Measurements from ENCODE around the gene PCSK9.

PCSK9 gene

GRCh38 chr1:55039342-55040082 is at the start of gene PCSK9:
Gene PCSK9, plus strand, starts transcription at chr1:55039548. Its CDS starts 290 bp downstream, at chr1:55039838.
- H3K4me3 ChIP-seq (ENCODE audit: low read length): peak within 1 kb of the TSS; percentile 79

DNA sequence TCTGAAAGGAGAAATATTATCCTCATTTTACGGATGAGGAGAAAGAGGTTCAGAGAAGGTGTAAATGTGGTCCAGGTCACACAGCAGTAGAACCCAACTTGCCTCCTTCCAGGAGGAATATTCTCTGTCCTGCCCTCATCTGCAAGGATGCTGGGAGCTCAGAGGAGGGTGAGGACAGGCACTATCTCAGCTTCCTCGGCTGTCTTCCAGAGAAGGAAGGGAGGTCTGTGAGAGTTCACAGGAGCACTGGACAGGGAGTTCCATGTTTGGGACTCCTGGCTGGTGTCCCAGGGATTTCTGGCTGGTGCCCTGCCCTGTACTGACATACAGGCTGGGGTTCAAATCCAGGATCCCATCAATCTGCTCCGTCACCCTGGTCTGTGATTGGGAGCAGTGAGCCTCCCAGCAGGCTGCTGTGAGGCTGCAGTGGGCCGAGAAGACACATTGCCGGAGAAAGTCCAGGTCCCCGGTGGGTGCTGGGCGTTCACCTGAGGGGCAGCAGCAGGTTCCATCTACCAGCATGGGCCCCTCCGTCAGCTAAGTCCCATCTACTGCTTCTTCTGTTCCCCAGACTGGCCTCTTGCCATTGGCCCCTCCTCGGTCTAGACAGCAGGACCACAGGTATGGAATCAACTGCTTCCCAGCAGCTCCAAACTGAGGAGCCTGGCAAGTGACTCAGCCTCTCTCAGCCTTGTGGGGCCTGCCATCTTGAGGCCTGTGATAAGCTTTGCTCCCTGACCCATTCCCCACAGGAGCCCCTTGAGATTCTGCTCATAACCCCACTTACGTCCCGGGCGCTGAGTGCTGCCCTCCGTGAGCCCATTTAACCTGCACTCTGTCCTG is 49.2 kb upstream of the PCSK9 start:
- Histone ChIP-seq H3K9me3 (ENCODE audit: control insufficient read depth, low read length) (no peaks in the 10 kb centered on the region), H3K36me3 (ENCODE audit: control insufficient read depth, insufficient read depth, low read length, severe bottlenecking) (no peaks in the 10 kb centered on the region), H3K27me3 (replicated peaks; ENCODE audit: control insufficient read depth, insufficient read depth, low read length) (peaks cover 2% of the 10 kb centered on the region), H3K9ac (ENCODE audit: low read length) (no peak overlapping the region), H3K4me3 (ENCODE audit: low read length) (no peak overlapping the region), H3K4me1 (ENCODE audit: control insufficient read depth, insufficient read depth, low read length) (no peaks in the 10 kb centered on the region)
- no peak for DNase-seq (ENCODE audit: low read depth)

More at GRCh38 chr1:55039342-55040082, at the start of gene PCSK9:
- H3K4me1 ChIP-seq (ENCODE audit: control insufficient read depth, insufficient read depth, low read length): peaks cover 17% of the 10 kb centered on the region
- H3K9ac ChIP-seq (ENCODE audit: low read length): peak within 1 kb of the TSS; percentile 73
- peak; percentile 56 for DNase-seq (ENCODE audit: low read depth)
- peaks cover 6% of the 10 kb centered on the region for H3K36me3 ChIP-seq (ENCODE audit: control insufficient read depth, insufficient read depth, low read length, severe bottlenecking)
- no peaks in the 10 kb centered on the region for H3K9me3 ChIP-seq (ENCODE audit: control insufficient read depth, low read length)
- H3K27me3 ChIP-seq (replicated peaks; ENCODE audit: control insufficient read depth, insufficient read depth, low read length): peaks cover 39% of the 10 kb centered on the region

DNA sequence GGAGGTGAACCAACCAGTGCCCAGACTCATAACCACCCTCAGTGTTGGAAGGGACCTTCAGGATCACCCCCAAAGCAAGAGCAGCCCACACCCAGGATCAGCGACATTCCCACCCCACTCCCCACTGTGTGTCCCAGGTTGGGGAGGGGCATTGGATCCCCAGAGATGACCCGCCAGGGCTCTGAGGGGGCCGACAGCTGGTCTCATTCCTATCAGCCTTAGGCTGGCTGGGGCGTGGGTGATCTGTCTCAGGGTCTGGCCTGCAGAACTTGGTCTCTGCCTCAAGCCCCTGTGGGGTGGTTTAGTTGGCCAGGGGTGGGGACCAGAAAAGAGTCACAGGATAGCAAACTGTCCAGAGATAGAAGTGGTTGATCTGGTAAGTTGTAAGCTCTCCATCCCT is 48.4 kb upstream of the PCSK9 start:
- H3K9me3 ChIP-seq (ENCODE audit: control insufficient read depth, low read length): no peaks in the 10 kb centered on the region
- H3K9ac ChIP-seq (ENCODE audit: low read length): no peak overlapping the region
- no peaks in the 10 kb centered on the region for H3K4me1 ChIP-seq (ENCODE audit: control insufficient read depth, insufficient read depth, low read length)
- no peak for DNase-seq (ENCODE audit: low read depth)
- no peak overlapping the region for H3K4me3 ChIP-seq (ENCODE audit: low read length)
- H3K27me3 ChIP-seq (replicated peaks; ENCODE audit: control insufficient read depth, insufficient read depth, low read length): peaks cover 8% of the 10 kb centered on the region
- no peaks in the 10 kb centered on the region for H3K36me3 ChIP-seq (ENCODE audit: control insufficient read depth, insufficient read depth, low read length, severe bottlenecking)

DNA sequence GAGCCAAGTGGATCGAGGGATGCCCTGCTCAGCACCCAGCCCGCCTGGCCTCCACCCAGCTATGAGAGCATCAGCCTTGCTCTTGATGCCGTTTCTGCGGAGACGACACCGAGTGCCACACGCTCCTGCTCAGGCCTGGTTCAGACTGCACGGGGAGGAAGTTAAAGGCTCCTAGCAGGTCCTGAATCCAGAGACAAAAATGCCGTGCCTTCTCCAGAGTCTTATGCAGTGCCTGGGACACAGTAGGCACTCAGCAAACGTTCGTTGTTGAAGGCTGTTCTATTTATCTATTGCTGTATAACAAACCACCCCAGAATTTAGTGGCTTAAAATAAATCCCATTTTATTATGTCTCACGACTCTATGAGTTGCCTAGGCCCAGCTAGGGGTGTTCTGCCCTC is 47.4 kb upstream of the PCSK9 start:
- H3K9ac ChIP-seq (ENCODE audit: low read length): no peak overlapping the region
- H3K4me3 ChIP-seq (ENCODE audit: low read length): no peak overlapping the region
- no peaks in the 10 kb centered on the region for H3K4me1 ChIP-seq (ENCODE audit: control insufficient read depth, insufficient read depth, low read length)
- peaks cover 14% of the 10 kb centered on the region for H3K27me3 ChIP-seq (replicated peaks; ENCODE audit: control insufficient read depth, insufficient read depth, low read length)
- DNase-seq (ENCODE audit: low read depth): no peak
- H3K9me3 ChIP-seq (ENCODE audit: control insufficient read depth, low read length): no peaks in the 10 kb centered on the region
- no peaks in the 10 kb centered on the region for H3K36me3 ChIP-seq (ENCODE audit: control insufficient read depth, insufficient read depth, low read length, severe bottlenecking)

- H3K27me3 ChIP-seq (replicated peaks; ENCODE audit: control insufficient read depth, insufficient read depth, low read length): peaks cover 17% of the 10 kb centered on the region
Observed at GRCh38 chr1:54993140-54993539, 46.2 kb upstream of the PCSK9 start.

GRCh38 chr1:54994355-54994990 is 44.9 kb upstream of the PCSK9 start:
- no peak for DNase-seq (ENCODE audit: low read depth)
- Histone ChIP-seq H3K4me1 (ENCODE audit: control insufficient read depth, insufficient read depth, low read length) (no peaks in the 10 kb centered on the region), H3K9ac (ENCODE audit: low read length) (no peak overlapping the region), H3K9me3 (ENCODE audit: control insufficient read depth, low read length) (no peaks in the 10 kb centered on the region), H3K27me3 (replicated peaks; ENCODE audit: control insufficient read depth, insufficient read depth, low read length) (peaks cover 18% of the 10 kb centered on the region), H3K36me3 (ENCODE audit: control insufficient read depth, insufficient read depth, low read length, severe bottlenecking) (no peaks in the 10 kb centered on the region), H3K4me3 (ENCODE audit: low read length) (no peak overlapping the region)

More at GRCh38 chr1:54993140-54993539, 46.2 kb upstream of the PCSK9 start:
- H3K4me3 ChIP-seq (ENCODE audit: low read length): no peak overlapping the region
- no peak for DNase-seq (ENCODE audit: low read depth)
- no peaks in the 10 kb centered on the region for H3K4me1 ChIP-seq (ENCODE audit: control insufficient read depth, insufficient read depth, low read length)
- no peaks in the 10 kb centered on the region for H3K36me3 ChIP-seq (ENCODE audit: control insufficient read depth, insufficient read depth, low read length, severe bottlenecking)
- no peaks in the 10 kb centered on the region for H3K9me3 ChIP-seq (ENCODE audit: control insufficient read depth, low read length)
- H3K9ac ChIP-seq (ENCODE audit: low read length): no peak overlapping the region

DNA sequence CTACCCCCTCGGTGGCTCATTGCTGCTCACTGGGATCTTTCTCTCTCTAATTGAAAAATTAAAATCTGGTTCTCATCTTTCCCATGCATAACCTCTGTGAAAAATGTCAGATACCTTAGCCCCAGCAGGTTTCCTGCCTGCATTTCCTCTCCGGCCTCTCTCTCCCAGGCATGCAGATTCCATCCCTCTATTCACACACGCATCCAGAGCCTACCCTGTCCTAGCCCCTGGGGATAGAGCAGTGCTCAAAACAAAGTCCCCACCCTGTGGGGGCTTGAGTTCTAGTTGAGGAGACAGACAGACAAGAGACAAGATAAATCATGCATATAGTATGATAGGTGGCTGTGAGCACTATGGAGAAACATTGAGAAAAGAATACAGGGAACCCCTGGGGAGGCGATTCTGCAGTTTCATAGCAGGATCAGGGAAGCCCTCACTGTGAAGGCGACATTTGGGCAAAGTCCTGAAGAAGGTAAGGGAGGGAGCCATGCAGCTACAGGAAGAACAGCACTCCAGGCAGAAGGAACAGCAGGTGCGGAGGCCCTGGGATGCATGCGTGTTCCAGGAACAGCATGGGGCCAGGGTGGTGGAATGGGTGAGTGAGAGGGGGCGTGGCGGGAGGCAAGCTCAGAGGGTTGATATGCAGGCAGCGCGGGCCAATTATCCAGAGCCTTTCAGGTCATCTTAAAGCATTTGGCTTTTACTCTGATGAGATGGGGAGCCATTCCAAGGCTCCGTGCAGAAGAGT is 44.2 kb upstream of the PCSK9 start:
- no peak overlapping the region for H3K9ac ChIP-seq (ENCODE audit: low read length)
- no peaks in the 10 kb centered on the region for H3K9me3 ChIP-seq (ENCODE audit: control insufficient read depth, low read length)
- H3K4me3 ChIP-seq (ENCODE audit: low read length): no peak overlapping the region
- H3K36me3 ChIP-seq (ENCODE audit: control insufficient read depth, insufficient read depth, low read length, severe bottlenecking): no peaks in the 10 kb centered on the region
- DNase-seq (ENCODE audit: low read depth): no peak
- H3K27me3 ChIP-seq (replicated peaks; ENCODE audit: control insufficient read depth, insufficient read depth, low read length): peaks cover 25% of the 10 kb centered on the region
- no peaks in the 10 kb centered on the region for H3K4me1 ChIP-seq (ENCODE audit: control insufficient read depth, insufficient read depth, low read length)

GRCh38 chr1:54995835-54996234 is 43.5 kb upstream of the PCSK9 start:
- no peak for DNase-seq (ENCODE audit: low read depth)
- H3K9ac ChIP-seq (ENCODE audit: low read length): no peak overlapping the region
- H3K27me3 ChIP-seq (replicated peaks; ENCODE audit: control insufficient read depth, insufficient read depth, low read length): peaks cover 26% of the 10 kb centered on the region

DNA sequence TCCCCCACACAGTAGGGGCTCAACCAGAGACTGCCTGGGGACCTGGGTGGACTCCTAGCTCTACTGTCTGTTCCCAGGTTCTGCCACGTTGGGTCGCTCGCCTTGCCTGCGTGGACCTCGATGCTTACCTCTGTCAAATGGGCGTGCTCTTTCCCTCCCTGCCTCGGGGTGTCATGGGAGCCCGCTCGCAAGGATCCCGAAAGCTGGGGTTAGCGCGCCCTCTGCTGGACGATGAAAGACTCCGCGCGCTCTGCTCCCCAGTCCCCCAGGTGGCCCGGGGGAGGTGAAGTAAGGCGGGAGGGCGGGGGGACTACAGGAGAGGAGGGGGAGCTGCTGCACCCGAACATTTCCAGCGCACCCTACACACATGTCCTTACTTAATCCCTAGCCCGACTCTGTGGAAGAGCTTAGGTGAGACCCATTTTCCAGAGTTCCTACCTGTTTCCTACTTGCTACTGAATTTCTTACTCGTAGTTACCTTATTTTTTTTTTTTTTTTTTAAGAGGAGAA is 42.9 kb upstream of the PCSK9 start:
- Histone ChIP-seq H3K4me3 (ENCODE audit: low read length) (no peak overlapping the region), H3K4me1 (ENCODE audit: control insufficient read depth, insufficient read depth, low read length) (no peaks in the 10 kb centered on the region), H3K9me3 (ENCODE audit: control insufficient read depth, low read length) (no peaks in the 10 kb centered on the region), H3K36me3 (ENCODE audit: control insufficient read depth, insufficient read depth, low read length, severe bottlenecking) (no peaks in the 10 kb centered on the region), H3K27me3 (replicated peaks; ENCODE audit: control insufficient read depth, insufficient read depth, low read length) (peaks cover 26% of the 10 kb centered on the region), H3K9ac (ENCODE audit: low read length) (no peak overlapping the region)
- peak; percentile 84 for DNase-seq (ENCODE audit: low read depth)

More at GRCh38 chr1:54995835-54996234, 43.5 kb upstream of the PCSK9 start:
- no peak overlapping the region for H3K4me3 ChIP-seq (ENCODE audit: low read length)
- H3K4me1 ChIP-seq (ENCODE audit: control insufficient read depth, insufficient read depth, low read length): no peaks in the 10 kb centered on the region
- no peaks in the 10 kb centered on the region for H3K9me3 ChIP-seq (ENCODE audit: control insufficient read depth, low read length)
- H3K36me3 ChIP-seq (ENCODE audit: control insufficient read depth, insufficient read depth, low read length, severe bottlenecking): no peaks in the 10 kb centered on the region

DNA sequence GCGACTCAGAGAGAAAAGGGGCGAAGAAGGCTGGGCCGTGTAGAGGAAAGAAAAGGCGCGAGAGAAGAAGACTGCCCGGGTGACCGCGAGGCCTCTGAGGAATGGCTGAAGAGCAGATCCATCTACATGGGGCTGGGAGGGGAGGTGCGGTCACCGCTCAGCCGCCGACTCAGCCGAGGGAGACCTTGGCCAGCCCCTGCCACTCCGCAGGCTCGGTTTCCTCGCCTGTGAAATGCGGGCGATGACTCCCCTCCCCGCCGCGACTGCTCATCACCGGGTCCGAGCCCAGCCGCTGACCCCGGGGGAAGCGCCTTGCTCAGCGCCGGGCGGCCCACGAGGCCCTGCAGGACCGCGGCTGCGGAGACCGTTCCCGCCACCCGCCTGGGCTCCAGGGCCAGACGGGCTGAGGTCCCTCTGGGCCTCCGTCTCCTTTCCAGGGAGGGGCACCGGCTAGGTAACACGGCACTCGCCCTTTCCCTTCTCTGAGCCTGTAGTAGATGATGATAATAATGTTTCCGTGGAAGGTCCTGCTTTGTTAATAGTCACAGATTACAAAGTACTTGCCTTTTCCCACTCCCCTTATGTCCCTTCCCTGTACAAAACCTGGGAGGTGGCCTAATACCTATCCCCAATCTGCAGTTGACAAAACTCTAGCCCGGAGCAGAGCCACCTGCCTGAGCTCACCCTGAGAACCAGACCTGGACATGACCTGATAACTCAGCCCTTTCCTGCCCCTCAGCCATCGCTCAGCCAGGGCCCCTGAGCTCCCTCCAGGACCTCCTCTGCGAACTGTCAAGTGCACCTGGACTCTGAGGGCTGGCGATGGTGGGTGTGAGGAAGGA is 42.3 kb upstream of the PCSK9 start:
- peak; percentile 19 for DNase-seq (ENCODE audit: low read depth)
- Histone ChIP-seq H3K9me3 (ENCODE audit: control insufficient read depth, low read length) (no peaks in the 10 kb centered on the region), H3K9ac (ENCODE audit: low read length) (no peak overlapping the region), H3K4me1 (ENCODE audit: control insufficient read depth, insufficient read depth, low read length) (no peaks in the 10 kb centered on the region), H3K4me3 (ENCODE audit: low read length) (no peak overlapping the region), H3K36me3 (ENCODE audit: control insufficient read depth, insufficient read depth, low read length, severe bottlenecking) (no peaks in the 10 kb centered on the region), H3K27me3 (replicated peaks; ENCODE audit: control insufficient read depth, insufficient read depth, low read length) (peaks cover 26% of the 10 kb centered on the region)
